GM19351 (cell line): ENCODE data around the gene RPS15A.
A peak's percentile ranks its signal among the peaks of the same experiment; 100 is the strongest.
"Not testable (repeated sequence)": the region's sequence is repeated elsewhere in the genome, so short reads cannot be mapped to it uniquely, and the experiment has no call there.

Experiments used
- ATAC-seq: cut with Tn5 transposase; IDR thresholded peaks from one replicate; pipeline ENCODE4 v1.9.1; 2021; ENCODE audit warnings: mild to moderate bottlenecking, moderate library complexity; ENCODE audit not compliant: unreplicated experiment

The RPS15A gene

DNA sequence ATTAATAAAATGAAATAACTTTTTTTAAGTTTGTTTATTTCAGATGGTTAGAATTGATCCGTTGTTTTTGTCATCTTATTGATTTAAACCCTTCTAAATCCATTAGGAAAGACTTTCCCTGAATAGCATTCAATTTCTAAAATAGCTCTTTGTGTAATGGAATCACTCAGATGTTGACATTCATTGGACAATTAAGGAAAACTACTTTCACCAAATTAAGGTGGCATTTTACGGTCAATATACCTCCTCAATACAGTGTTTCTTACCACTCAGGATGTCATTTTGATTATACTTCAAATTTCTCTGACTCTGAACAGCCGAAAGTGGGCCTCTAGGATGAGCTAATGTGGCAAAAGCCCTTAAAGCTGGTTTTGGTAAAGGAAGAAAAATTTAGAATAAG is 9.4 kb upstream of the RPS15A start:
- no peak for ATAC-seq

DNA sequence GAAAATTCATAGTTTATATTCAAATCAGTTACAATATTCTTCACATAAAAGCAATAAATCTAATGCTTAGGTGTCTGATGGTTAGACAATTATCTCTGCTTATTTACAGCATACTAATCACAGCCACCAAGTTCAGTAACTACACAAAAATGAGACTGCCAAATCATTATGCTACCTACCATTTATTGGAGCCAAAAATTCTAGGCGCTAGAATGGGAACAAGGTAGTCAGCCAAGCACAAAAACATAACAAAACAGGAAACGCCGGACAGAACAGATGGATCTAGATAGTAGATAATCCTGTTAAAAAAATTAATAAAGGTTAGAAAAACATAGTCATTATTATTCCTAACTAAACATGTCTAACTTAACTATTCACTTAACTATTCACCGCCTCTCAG is 7.6 kb upstream of the RPS15A start:
- no peak for ATAC-seq

DNA sequence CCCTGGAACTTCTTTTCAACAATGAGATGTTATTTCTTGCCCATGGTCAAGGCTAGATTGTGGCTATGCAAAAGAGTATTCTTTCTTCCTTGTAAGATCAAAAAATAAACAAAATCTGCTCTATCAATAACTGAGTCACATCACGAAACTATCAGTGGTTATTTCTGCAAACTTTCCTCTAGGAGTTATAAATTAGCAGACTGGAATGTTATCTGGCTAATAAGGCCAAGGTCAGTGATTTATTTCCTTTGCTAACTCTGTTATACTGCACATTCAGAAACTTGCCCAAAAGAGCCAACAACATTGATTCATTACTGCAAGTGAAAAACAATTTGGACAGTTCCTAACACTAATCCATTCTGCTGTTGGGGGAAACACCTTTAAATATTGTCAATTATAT is 6.2 kb upstream of the RPS15A start:
- no peak for ATAC-seq

DNA sequence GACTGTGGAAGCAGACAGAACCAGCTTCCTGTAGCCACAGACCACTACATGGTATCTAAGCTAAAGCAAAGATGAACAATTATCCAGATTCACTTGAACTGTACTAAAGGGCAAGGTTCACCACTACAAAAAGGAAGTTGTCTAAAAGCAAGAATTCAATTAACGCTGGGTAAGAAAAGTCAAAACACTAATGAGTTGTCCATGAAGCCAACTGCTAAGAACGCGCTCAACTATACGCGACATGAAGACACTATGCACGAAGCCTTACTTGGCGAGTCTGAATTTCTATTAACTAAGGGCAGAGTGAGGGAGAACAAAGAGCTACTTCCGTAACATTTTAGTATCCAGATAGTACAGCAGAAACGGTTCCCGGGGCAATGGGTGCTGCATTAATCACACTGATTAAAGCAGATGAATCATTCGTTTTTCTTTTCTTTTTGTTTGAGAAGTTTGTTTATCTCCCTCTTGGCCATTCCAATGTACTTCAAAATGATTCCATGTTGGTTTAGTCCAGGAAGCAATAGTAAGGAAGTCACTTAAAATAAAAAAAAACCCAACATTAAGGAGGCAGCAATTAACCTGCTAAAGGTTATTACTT is 2.8 kb upstream of the RPS15A start:
- no peak for ATAC-seq

GRCh38 chr16:18789515-18789849 is 652 bp downstream of the RPS15A start:
- no peak for ATAC-seq

DNA sequence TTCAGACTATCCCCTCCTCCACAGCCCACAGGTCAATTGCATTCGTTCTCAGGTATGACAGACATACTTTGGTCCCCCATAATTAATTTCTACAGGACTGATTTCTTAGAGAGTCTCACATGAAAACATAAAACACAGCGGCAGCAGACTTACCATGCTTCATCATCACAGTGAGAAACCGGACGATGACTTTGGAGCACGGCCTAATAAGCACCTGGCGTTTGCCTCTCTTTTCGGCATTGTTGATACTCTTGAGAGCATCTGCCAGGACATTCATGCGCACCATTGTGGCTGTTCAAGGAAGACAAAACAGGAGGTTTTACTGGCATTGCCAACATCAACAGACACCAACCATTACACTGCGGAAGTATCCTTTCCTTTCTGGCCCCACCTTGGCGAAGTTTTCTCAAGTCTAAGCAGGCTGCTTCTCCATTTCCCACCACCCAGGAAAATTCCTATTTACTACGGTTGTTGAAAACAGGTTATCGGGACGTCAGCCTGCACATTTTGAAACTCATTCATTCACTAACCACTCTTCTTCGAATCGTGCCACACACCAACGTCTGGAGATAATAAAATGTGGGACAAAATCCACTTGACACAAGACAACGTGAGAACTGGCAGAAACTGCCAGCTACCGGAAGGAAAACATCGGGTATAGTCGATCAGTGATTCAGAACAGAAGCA is 1.2 kb downstream of the RPS15A start:
- no peak for ATAC-seq

GRCh38 chr16:18784917-18785623 is 5.1 kb downstream of the RPS15A start:
- no peak for ATAC-seq

GRCh38 chr16:18783430-18784341 is 6.4 kb downstream of the RPS15A start:
- ATAC-seq = no peak

DNA sequence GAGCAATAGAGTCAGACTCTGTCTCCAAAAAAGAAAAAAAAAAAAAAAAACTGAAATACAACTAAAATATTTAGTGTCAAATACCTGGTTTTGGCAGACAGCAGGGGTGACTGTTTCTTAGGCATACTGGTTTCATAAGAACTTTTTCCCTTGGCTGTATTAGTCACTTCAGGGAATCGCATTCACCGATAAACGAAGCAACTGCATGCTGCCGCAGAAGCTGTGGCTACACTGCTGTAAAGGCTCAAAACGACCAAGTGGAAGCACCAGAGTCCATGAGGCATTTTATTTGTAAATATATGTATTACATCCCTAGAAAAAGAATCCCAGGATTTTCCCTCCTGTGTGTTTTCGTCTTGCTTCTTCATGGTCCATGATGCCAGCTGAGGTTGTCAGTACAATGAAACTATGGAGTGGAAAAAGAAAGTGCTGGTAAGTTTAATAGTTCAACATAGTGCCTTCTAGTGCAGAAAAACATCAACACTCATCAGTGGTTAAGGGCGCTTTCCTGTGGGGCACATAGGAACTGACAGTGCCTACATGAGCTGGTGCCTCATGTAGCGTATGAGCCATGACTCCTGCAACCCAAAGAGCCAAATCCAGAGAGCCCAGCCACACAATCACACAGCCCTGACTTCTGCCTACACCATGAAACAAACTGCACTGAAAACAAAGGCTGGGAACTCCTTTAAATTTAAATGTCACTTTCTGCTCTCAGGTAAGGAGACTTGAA is 7.3 kb downstream of the RPS15A start:
- no peak for ATAC-seq

DNA sequence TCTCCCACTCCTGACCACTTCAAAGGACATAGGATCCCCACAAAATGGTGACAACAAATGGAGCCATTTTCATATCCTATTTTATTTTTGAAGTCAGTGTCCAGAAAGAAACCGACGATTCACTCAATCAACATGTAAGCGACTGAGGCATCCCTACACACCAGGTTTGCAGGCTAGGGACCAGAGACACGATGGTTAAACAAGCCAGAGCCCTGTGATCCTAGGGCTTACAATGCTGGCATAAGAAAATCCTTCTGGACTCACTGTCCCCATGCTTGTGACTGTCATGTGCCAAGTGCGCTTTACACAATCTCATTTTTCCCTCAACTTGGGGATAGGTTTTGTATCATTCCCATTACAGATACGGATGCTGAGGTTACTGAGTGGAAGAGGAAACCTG is 8.9 kb downstream of the RPS15A start:
- not testable (repeated sequence) for ATAC-seq

- ATAC-seq = not testable (repeated sequence)
Observed at GRCh38 chr16:18780460-18781026, 9.6 kb downstream of the RPS15A start.

- ATAC-seq = not testable (repeated sequence)
Observed at GRCh38 chr16:18777664-18778063, 12.5 kb downstream of the RPS15A start.

DNA sequence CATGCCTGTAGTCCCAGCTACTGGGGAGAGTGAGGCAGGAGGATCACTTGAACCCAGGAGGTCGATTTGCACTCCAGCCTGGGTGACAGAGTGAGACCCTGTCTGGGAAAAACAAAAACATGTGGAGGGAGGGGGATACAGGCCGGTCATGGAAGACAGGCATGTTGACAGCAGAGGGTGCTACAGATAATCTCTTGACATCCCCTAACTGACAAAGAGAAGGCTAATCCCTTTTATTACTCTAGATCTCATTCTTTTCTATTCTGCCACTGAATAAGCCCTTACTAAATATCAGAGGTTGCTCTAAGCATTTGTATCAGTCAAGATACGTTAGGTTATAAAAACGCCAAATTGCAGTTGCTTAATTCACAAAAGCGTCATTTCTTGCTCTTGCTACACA is 13.8 kb downstream of the RPS15A start:
- not testable (repeated sequence) for ATAC-seq

- not testable (repeated sequence) for ATAC-seq
Observed at GRCh38 chr16:18774651-18775050, 15.5 kb downstream of the RPS15A start.

DNA sequence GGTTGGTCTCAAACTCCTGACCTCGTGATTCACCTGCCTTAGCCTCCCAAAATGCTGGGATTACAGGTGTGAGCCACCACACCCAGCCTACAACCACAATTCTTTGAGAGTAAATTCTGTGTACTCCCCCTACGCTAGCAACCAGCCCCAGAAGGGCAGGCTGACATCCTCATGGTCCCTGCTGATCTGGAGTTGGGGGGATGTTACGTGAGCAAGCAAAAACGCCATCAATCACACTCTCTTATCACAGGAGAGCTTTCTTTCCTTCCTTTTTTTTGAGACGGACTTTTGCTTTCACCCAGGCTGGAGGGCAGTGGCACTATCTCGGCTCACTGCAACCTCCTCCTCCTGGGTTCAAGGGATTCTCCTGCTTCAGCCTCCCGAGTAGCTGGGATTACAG is 18.0 kb downstream of the RPS15A start:
- not testable (repeated sequence) for ATAC-seq

DNA sequence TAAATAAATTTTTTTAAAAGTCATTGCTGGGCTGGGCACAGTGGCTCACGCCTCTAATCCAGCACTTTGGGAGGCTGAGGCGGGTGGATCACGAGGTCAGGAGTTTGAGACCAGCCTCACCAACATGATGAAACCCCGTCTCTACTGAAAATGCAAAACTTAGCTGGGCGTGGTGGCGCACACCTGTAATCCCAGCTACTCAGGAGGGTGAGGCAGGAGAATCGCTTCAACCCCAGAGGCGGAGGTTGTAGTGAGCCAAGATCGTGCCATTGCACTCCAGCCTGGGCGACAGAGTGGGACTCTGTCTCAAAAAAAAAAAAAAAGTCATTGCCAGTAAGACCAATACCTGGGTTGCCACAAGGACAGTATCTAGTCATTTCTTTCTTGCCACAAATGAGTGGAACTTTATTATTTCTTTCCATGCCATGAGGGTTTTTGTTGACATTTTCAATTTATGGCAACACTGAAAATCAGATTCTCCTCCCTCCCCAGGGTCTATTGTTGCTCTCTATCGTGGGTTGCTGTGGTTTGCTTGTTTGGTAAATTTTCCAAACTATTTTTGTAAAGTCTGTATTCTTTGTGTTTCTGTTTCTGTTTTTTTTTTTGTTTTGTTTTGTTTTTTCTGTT is 19.7 kb downstream of the RPS15A start:
- not testable (repeated sequence) for ATAC-seq

GRCh38 chr16:18767217-18767616 is 22.9 kb downstream of the RPS15A start:
- ATAC-seq = not testable (repeated sequence)

DNA sequence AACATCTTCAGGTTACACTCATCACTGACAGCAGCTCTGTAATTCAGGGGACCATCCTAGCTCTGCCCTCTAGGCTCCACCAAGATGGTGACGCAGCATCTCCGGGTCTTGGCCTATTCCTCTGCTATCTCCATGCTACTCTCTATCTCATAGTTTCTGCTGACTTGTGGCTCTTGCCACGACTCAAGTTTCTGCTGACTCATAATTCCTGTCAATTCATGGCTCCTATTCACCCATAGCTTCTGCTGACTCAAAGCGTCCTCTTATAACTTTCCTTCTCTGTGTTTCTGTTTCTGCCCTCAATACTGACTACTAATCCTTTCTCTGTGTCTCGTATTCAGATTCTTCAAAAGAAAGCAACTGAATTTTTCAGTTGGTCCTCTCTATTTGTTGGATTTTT is 27.4 kb downstream of the RPS15A start:
- peak; percentile 65 for ATAC-seq

DNA sequence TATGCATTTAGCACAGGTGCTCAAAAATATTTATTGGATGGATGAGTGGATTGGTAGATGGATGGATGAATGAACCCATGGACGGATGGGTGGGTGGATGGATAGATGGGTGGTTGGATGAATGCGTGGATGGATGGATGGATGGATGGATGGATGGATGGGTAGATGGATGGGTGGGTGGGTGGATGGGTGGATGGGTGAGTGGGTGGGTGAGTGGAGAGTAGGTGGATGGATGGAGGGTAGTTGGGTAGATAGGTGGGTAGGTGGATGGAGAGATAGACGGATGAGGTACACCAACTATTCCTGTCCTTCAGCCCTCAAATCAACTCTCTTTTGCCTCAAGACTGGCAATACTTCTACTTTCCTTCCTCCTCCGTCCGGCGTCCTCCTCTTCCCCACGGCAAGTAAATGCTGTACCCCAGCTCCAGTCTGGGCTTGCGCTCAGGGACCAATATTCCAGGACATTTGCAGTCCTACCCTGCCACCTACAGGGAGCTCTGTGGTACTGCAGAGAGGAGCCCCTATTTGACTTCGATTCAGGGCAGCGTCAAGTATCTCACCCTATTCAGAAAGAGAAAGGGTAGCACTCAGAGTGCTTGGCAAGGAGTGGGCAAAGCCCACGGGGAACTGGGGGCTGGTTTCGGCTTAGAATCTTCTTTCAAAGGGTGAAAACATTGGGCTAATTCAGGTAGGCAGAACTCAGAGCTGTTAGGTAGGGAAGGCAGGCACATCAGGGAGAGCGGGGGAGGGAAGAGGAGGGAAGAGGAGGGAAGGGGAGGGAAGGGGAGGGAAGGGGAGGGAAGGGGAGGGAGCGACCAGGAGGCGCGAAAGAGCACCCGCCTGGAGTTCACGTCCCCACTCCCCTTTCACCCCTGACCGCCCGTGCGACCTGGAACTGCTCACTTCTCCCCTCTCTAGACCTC is 30.3 kb downstream of the RPS15A start:
- ATAC-seq = peak; percentile 55
